Cerebellar cortex (tissue), 1 donor: Measurements from ENCODE around the gene IP6K1.
"Not testable (repeated sequence)": the region's sequence is repeated elsewhere in the genome, so short reads cannot be mapped to it uniquely, and the experiment has no call there.

ENCODE experiments used
- DNase-seq: peaks from one replicate; pipeline ENCODE4 v3.0.0-alpha.2; 2015; ENCODE audit warnings: low spot score

Gene IP6K1

DNA sequence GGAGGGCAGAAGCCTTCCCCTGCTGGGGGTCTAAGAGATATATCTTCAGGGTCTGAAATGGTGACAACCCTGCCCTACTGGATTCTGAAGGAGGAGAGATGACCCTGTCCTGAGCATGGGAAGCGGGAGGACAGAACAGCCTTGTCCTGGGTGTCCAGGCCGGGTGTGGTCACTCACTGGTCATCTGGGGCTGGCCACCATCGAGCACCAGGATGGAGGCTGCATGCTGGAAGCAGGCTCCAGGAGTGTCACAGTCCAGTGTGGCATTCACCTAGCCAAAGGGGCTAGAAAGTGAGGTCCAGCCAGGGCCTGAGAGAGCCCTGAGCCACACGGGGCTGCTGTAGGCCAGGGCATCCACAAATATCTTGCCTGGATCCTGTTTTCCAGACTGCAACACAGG is 8.1 kb upstream of the IP6K1 start:
- DNase-seq, result no peak

DNA sequence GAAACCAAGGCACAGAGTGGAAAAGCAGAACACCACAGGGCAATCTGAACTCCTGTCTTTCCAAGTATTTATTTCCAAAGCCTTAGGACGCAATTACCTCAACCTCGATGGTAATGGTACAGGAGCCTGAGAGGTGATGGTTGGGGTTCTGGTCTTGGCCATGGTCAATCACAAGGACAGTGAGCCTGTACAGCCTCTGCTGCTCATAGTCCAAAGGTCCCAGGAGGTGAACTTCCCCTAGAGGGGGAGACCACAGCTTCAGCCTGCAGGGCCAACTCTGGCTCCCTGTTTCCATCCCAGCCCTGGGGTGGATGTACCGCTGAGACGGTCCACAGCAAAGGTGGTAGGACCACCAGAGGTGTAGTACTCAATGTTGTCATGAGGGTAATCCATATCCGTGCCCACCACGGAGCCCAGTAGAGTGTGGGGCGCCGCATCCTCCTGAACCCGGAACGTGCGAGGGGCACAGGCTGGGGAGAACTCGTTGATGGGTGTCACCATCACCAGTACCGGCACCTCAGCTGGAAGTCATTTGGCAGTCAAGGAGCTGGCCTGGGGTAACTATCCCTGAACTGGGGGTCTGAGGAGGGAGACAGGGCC is 7.2 kb upstream of the IP6K1 start:
- DNase-seq, result no peak

DNA sequence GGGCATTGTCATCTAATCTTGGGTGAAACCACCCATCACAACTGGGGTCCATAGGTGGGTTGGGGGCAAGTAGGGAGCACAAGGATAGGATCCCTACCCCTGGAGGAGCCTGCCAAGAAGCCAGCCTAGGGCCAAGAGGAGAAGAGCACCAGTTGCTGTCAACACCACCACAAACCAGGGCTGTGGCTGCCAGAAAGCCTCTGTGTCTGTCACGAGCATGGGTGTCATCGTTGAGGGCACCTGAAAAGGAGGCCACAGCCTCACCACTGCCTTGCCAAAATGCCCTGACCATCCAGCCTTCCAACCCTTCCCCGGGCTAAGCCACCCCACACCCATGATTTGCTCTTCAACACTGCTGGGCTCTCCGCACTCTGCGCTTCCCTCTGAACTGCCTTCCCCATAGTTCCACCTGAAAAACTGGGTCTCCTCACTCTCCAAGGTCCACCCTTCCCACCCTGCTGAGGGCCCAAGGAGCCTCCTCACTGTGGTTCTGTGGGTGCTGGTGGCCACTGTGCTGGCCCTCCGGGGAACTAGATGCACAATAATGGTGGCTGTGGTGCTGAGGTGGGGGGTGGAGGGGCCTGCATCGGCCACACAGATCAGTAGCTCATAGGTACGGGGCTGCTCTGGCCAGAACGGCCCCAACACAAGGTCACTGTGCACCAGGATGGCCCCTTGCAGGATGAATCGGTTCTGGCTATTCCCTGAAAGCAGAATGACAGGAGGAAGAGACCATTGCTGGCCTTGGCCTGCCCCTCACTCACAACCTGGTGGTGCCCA is 6.2 kb upstream of the IP6K1 start:
- DNase-seq, result no peak

DNA sequence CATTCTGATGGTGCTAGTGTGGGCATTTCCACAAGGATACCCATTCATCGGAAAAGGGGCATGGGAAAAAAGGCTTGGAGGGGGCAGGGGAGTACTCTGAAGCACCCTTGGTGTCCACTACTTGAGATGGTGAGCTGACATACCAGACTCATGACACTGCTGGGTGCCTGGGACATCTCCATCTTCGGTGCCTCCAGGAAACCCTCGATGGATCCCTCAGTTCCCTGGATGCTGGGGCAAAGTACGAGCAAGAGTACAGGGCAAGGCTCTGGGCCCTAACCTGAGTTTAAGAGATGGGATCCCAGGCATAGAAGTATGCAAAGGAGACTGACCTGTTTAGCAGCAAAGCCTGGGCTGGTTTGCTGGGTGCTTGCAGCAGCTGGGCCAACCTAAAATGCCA is 5.2 kb upstream of the IP6K1 start:
- no peak for DNase-seq

DNA sequence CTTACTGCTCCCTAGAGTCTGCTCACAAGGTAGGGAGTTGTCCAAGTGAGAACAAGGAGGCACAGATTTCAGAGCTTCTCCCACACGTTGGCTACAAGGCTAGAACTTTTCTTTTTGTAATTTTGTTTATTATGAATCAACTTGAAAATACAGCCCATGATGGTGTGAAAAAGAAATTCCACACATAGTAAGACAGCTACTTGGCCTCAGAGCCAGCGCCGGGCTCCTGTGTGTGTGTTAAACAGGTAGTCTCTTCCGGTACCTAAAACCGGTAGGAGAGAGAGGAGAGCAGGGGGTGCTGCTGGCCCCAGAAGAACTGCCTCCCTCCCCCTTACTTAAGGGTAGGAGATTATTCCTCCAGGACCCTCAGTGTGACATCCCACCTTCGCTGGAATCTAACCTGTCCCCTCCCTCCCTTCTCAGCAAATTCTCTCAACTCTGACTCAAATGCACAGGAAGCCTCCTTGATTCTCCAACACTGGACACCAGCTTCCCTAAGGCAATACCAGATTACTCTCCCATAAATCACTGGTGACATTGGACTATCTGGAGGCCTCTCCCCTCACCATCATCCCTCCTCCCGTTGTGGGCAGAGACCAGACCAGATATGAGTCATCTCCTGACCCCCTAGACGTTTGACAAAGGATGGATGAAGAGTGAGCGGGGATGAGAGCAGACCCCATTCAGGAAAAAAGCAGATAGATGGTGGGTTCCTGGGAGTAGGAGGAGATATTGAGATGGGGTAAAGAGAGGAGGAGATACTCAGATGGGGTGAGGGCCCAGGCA is 4.5 kb upstream of the IP6K1 start:
- DNase-seq, result no peak

DNA sequence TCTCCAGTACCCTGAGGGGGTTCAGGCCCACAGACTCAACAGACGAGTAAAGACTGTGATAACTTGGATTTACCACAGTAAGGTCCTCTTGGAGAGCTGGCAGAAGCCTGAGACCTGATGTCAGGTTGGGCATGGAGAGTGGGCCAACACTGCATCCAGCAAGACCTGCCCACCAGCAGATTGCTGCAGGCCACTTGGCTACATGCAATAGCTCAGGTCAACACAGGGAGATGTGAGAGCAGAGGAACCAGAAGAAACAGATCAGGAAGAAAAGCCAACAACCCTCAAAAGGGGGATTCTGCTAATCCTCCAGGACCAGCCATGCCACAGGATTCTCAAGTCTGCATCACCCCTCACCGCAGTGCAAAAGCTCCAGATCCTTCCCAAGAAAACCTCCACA is 1.7 kb upstream of the IP6K1 start:
- no peak for DNase-seq

DNA sequence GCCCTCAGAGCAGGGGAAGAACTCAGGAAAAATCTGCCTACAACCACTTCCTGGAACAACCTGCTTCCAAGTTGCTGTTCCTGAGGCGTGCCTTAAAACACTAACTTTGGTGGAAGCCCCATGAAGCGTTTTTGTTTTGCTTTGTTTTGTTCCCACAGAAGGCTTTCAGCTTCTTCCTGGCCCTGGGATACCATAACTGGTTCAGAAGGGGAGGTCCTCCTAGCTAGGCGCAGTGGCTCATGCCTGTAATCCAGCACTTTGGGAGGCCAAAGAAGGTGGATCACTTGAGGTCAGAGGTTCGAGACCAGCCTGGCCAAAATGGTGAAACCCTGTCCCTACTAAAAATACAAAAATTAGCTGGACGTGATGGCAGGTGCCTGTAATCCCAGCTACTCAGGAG is 1.2 kb upstream of the IP6K1 start:
- no peak for DNase-seq

DNA sequence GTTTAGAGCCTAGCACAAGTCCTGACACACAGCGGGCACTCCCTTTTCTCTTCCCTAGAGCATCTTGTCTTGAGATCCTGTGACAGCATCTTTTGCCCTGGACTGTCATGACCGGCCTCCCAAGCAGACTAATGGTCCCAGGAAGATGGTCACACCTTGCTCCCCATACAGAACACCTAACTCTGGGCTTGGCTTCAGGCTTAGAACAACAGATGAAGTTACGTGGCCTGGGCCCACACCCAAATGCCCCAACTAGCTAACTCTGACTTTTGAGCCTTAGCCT is 781 bp upstream of the IP6K1 start:
- no peak for DNase-seq

DNA sequence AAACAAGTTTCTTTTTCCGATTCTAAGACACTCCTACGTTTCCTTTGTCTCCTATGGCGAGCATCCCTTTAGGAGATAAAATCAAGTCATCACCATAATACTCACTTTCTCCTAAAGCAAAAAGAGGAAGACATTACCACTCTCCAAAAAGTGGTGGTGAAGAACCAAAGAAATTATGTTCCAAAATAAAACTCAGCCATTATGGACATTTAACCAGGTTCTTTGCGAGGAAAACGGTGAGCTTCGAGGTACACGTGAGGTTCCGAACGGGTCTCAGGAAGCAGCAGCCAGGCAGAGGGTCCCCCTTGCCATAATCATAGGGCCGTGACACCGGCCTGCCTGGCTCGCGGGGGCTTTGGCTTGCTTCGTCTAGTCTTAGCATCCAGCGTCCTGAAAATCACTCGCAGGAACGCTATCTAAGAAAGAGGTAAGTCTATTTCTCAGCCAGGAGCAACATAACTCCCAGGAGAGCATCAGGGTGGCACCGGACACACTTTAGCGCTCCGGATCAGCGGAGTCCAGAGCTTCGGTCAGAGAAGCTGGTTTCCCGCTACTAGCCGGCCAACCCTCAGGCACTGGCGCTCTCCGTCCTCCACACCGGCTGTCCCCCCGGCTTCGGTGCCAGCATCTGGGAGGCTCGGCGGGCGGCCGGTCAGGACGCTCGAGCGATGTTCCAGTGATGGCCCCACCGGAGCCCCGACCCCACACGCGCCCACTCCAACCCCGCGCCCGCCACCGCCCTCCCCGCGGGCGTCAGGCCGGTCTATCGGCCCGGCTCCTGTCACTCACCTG is 581 bp downstream of the IP6K1 start:
- DNase-seq, result peak; percentile 49

DNA sequence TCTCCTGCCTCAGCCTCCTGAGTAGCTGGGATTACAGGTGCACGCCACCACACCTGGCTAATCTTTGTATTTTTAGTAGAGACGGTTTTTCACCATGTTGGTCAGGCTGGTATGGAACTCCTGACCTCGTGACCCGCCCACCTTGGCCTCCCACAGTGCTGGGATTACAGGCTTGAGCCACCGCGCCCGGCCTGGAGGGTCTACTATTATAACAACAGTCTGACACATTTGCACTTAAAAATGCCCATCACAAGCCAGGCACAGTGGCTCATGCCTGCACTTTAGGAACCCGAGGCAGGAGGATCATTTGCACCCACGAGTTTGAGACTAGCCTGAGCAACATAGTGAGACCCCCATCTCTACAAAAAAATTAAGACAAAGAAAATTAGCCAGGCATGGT is 4.1 kb downstream of the IP6K1 start:
- not testable (repeated sequence) for DNase-seq

DNA sequence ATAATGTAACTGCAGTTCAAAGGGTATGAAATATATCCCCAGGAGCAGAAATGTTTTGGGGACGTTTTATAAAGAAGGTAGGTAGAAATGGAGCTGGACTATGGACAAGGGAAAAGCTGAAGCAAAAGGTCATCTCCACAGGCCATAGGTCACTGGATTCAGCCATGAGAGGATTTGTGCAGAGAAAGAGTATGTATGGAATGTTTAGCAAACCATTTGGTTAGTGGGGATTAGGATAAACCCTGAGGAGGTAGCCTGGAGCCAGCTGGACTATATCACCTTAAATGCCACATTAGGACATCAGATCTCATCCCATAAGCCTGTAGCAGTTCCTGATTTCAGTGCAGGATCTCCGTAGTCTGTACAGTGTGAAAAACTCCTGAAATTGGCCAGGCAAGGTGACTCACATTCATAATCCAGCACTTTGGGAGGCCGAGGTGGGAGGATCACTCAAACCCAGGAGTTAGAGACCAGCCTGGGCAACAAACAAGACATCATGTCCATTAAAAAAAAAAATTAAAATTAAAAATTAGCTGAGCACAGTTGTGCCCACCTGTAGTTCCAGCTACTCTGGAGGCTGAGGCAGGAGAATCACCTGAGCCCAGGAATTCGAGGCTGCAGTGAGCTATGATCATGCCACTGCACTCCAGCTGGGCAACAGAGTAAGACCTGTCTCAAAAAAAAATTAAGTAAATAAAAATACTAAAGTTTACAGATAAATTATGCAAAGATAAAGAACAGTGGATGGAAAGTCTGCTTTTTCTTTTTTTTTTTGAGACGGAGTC is 4.7 kb downstream of the IP6K1 start:
- no peak for DNase-seq

DNA sequence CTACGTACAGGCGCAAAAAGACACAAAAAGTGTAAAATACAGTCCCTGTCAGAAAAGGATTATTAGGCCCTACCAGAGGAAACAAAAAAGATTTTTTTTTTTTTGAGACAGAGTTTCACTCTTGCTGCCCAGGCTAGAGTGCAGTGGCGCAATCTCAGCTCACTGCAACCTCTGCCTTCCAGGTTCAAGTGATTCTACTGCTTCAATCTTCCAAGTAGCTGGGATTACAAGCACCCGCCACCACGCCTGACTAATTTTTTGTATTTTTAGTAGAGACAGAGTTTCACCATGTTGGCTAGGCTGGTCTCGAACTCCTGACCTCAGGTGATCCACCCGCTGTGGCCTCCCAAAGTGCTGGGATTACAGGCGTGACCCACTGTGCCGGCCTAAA is 5.4 kb downstream of the IP6K1 start:
- DNase-seq, result not testable (repeated sequence)

DNA sequence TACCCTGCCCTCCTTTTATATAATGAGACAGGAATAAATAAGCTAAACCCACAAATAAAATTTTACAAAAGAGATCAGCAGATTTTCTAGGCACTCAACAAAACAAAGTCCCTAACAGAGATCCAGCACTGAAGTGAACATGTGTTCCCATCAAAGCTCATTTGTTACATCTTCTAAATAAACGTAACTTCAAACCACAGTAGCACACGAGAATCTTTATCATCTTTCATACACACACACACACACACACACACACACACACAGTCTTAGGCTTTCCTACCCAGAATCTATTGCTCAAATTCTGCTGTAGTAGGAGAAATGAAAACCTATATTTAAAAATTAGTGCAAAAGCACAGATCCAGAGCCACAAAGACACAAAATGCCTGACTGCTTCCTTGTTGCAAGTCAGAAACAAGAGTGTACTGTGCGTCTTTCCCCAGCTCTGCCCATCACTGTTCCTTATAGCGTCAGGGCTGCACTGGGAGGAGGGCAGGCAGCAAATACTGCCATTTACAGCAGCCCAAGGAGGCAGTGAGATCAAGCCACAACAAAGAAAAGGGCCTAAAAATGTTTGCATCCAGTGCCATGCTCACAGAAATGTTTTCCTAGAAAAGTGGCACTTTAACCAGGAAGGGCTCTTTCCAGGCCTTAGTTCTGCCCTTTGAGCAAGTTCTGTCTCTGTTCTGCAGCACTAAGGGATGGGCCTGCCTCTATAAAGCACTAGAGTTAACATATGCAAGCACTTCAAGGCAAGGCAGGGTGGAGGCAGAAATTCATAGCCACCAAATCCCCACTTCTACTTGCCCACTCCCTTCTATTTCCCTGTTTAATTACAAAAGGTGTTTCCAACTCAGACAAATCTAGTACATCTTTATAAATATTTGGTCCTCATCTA is 6.0 kb downstream of the IP6K1 start:
- DNase-seq, result no peak

DNA sequence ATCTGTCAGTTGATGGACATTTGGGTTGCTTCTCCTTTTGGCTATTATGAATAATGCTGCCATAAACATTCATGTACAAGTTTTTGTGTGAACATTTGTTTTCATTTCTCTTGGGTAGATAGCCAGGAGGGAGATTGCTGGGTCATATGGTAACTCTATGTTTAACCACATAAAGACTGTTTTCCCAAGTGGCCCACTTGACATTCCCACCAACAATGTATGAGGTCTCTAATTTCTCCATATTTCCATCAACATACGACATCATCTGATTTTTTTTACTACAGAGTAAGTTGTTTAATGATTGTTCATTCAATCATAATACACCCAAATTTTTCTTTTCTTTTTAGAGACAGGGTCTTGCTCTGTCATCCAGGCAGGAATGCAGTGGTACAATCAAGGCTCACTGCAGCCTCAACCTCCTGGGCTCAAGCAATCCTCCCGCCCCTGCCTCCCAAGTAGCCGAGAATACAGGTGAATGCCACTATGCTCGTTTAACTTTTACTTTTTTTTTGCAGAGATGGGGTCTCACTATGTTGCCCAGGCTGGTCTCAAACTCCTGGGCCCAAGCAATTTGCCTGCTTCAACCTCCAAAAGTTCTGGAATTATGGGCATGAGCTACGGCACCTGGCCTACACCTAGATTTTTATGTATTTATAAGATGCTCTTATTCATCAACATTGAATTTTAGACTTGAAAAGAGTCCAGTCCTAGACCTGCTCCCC is 6.8 kb downstream of the IP6K1 start:
- no peak for DNase-seq

DNA sequence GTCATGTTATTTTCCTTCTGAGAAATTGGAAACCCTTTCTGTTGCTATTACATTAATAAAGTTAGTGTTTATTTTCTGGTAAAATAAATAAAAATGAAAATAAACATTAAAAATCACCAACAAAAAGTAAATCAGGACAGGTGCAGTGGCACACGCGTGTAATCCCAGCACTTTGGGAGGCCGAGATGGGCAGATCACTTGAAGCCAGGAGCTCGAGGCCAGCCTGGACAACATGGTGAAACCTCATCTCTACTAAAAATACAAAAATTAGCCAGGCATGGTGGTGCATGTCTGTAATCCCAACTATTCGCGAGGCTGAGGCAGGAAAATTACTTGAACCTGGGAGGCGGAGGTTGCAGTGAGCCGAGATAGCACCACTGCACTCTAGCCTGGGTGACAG is 10.2 kb downstream of the IP6K1 start:
- not testable (repeated sequence) for DNase-seq

DNA sequence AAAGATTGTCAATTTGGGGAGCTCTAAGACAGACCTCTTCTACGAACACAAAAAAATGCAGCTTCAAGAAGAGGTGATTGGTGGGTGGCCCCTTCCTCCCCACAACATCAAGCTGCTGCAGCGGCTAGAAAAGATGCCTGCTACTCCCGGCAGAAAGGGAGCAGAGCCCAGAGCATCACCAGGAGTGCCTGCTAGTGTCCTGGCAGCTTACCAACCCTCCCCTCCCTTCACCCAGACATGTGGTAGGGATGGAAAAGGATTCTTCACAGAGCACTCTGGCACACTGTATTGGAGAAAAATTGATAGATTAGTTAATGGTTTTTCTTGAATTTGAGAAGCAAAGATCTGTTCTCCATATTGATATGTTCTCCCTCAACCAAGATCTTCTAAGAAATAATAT is 10.8 kb downstream of the IP6K1 start:
- DNase-seq, result peak; percentile 74

DNA sequence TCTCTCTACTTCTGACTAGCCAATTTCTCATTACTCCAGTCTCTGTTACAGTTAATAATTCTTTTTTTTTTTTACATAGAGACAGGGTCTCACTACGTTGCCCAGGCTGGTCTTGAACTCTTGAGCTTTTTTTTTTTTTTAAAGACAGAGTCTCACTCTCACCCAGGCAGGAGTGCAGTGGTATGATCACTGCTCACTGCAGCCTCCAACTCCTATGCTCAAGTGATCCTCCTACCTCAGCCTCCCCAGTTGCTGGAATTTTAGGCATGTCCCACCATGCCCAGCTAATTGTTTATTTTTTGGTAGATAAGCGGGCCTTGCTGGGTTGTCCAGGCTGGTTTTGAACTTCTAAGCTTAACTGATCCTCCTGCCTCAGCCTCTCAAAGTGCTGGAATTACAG is 13.6 kb downstream of the IP6K1 start:
- DNase-seq, result no peak

DNA sequence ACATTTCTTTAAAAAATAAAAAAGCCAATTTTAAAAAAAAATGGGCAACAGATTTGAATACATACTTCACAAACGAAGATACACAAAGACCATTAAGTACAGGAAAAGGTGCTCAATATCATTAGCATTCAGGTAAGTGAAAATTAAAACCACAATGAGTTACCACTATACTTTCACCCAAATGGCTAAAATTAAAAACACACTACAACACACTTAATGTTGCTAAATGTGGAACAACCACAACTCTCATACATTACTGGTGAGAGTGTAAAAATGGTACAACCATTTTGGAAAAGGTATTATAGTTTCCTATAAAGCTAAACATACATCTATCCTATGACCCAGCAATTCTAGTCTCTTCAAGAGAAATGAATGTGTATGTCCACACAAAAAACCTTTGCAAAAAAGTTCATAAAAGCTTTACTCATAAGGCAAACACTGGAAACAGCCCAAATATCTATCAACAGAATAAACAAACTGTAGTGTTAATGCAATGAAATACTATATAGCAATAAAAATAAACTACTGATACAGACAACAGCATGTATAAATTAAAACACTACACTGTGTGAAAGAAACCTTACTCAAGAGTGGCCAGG is 14.9 kb downstream of the IP6K1 start:
- no peak for DNase-seq

DNA sequence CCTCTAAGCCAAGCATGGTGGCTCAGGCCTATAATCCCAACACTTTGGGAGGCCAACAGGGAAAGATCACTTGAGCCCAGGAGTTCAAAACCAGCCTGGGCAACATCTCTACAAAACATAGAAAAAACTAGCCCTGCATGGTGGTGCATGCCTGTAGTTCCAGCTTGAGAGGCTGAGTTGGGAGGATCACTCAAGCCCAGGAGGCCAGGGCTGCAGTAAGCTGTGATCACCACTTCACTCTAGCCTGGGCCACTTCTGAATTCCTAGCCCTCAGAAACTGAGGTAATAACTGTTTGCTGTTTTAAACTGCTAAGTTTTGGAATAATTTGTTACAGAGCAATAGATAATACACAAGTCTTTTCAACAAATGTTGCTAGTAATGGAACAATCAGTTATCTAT is 16.4 kb downstream of the IP6K1 start:
- DNase-seq, result no peak
